AG10803 (cell line): Measurements from ENCODE around the gene MAB21L3.

Source experiments
- DNase-seq: peaks from one replicate; pipeline ENCODE4 v3.0.0; 2010; ENCODE audit warnings: low read depth
- H3K4me3 ChIP-seq: 2 replicates; pipeline ENCODE4 v1.5.1; 2011; ENCODE audit warnings: mild to moderate bottlenecking, low read length, control low read depth
- TF ChIP-seq, protein P1 (sequence below): conservative IDR thresholded peaks from 2 replicates; pipeline ENCODE4 v1.5.1; 2011; ENCODE audit warnings: mild to moderate bottlenecking, low read length, control low read depth, inconsistent platforms

The MAB21L3 gene

GRCh38 chr1:116163533-116163932, 52.3 kb downstream of the MAB21L3 start:
- TF ChIP-seq, protein P1, sequence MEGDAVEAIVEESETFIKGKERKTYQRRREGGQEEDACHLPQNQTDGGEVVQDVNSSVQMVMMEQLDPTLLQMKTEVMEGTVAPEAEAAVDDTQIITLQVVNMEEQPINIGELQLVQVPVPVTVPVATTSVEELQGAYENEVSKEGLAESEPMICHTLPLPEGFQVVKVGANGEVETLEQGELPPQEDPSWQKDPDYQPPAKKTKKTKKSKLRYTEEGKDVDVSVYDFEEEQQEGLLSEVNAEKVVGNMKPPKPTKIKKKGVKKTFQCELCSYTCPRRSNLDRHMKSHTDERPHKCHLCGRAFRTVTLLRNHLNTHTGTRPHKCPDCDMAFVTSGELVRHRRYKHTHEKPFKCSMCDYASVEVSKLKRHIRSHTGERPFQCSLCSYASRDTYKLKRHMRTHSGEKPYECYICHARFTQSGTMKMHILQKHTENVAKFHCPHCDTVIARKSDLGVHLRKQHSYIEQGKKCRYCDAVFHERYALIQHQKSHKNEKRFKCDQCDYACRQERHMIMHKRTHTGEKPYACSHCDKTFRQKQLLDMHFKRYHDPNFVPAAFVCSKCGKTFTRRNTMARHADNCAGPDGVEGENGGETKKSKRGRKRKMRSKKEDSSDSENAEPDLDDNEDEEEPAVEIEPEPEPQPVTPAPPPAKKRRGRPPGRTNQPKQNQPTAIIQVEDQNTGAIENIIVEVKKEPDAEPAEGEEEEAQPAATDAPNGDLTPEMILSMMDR = no peak
- no peak for DNase-seq
- H3K4me3 ChIP-seq = no peak overlapping the region

DNA sequence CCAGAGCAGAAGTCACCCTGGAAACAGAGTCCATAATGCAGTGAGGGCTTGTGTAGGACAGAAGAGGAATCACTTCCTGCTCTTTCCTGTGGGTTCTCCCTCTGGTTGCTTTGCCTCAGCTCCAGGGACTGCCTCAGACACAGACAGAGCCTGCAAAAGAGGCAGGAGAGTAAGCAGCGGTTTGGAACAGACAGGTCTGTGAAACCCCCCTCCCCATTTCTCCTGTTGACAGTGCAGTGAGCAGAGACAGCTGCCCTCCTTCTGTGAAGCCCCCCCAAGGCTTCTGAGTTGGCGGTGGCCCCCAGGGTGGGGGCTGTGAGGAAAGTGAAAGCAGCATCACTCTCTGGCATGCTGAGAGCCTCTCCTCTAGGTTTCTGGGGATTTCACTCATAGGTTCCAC, 53.0 kb downstream of the MAB21L3 start:
- H3K4me3 ChIP-seq = peak overlapping the region; percentile 39
- DNase-seq = peak; percentile 3
- TF ChIP-seq, protein P1 = no peak

DNA sequence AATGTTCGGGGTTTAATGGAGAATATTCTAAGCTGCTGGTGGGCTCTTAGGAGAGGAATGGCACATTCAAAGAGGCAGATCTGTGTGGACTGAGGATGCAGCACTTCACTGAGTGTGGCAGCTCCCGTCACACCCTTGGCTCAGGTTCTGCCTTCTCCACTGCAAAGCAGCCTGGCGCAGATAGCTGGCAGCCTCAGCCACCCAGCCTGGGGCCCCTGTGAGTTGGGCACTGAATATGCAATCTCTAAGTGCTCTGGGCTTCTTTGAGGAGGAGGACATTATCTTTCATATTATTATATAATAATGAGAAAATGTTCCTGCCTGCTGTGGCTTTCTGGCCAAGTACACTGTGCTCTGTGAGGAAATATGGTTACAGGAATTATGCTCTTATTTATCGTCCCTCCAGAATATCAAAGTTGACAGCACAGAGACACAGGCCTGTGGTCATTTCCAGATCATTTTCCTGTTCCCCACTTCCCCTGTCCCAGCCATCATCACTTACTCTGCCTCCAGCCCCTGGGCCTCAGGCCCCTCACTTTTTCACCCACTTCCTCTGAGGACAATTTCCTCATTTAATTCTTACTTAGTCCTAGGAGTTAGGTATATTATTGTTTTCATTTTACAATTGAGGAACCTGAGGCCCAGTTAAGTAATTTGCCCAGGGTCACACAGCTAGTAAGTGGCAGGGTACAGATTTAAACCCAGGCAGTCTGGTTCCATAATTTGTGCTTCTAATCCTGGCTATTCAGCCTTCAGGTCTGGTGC, 53.6 kb downstream of the MAB21L3 start:
- DNase-seq = no peak
- H3K4me3 ChIP-seq = no peak overlapping the region
- TF ChIP-seq, protein P1 = no peak

- TF ChIP-seq, protein P1 = no peak
Observed at GRCh38 chr1:116165572-116165971, 54.4 kb downstream of the MAB21L3 start.

DNA sequence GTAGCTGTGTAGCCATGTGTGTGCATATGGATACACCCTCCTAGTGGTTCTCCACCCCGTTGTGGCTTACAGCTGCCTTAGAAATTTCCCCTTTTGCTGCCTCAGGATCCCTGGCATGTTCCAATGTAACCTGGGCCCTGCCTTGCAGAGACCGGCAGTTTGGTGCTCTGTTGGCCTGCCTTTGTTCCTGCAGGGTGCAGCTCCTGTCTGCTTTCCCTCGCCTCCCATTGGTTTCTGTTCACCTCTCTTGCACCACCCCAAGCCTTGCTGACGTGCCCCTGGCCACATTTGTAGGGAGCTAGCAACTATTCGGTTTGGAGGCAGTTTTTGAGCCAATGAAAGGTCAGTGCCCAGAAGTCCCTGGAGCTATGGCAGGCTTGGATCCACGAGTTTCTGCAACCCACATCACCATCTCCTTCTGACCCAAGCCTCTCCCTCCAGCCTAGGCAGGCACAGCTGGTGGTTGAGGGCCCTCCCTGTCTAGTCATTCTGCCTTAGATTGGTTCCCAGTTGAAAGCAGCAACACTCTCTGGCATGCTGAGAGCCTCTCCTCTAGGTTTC, 54.9 kb downstream of the MAB21L3 start:
- no peak overlapping the region for H3K4me3 ChIP-seq
- TF ChIP-seq, protein P1 = no peak
- DNase-seq = no peak

More at GRCh38 chr1:116165572-116165971, 54.4 kb downstream of the MAB21L3 start:
- DNase-seq = no peak
- H3K4me3 ChIP-seq = no peak overlapping the region

GRCh38 chr1:116166655-116167054, 55.5 kb downstream of the MAB21L3 start:
- DNase-seq = no peak
- no peak overlapping the region for H3K4me3 ChIP-seq
- TF ChIP-seq, protein P1 = no peak
